Upper lobe of right lung (tissue), 1 donor: ENCODE measurements around the gene TRDMT1. TPM values are rescaled to one million over a fixed set of nuclear protein-coding genes. Genes with fewer than 3 reads are reported as not detected.
A peak's percentile ranks its signal among the peaks of the same experiment; 100 is the strongest.

Experiments
- ATAC-seq: fragments of 200-7000 bp; cut with Tn5 transposase; one replicate; pipeline ENCODE4 v1.9.1; 2020; ENCODE audit warnings: mild to moderate bottlenecking, moderate library complexity
- DNase-seq: peaks from one replicate; pipeline ENCODE4 v3.0.0-alpha.2; 2020
- H3K27ac ChIP-seq: fragments of 200-600 bp; one replicate; pipeline ENCODE4 v1.8.0; 2022
- H3K27me3 ChIP-seq: fragments of 200-600 bp; one replicate; pipeline ENCODE4 v1.8.0; 2022; ENCODE audit warnings: mild to moderate bottlenecking
- H3K36me3 ChIP-seq: fragments of 200-600 bp; one replicate; pipeline ENCODE4 v1.8.0; 2022
- H3K4me1 ChIP-seq: fragments of 200-600 bp; one replicate; pipeline ENCODE4 v1.8.0; 2022
- H3K4me3 ChIP-seq: fragments of 200-600 bp; one replicate; pipeline ENCODE4 v1.8.0; 2022; ENCODE audit warnings: mild to moderate bottlenecking
- H3K9me3 ChIP-seq: fragments of 200-600 bp; one replicate; pipeline ENCODE4 v1.8.0; 2022
- intact Hi-C: fragments of 100-400 bp; cut with DNase I; formaldehyde crosslinking; loops from one replicate; pipeline ENCODE4 v1.11.0; 2022
- total RNA-seq: library from RNA; stranded (reverse); fragmentation: NEBNext Ultra II Directional; extraction: Animal tissue kit (Norgen Biotek cat#: 25700); gene quantifications from one replicate; pipeline ENCODE4 v1.2.1, GENCODE V29; 2021
- TF ChIP-seq, protein P1 (sequence below): fragments of 200-600 bp; IDR thresholded peaks from one replicate; pipeline ENCODE4 v1.8.0; 2022; ENCODE audit warnings: antibody characterized with exemption
- donor health status: DM: no; HTN: yes; CAD: no; lungs with severe emphysema.

The TRDMT1 gene
- total RNA-seq, 1 donor from 2014 or later = 9.2 TPM

DNA sequence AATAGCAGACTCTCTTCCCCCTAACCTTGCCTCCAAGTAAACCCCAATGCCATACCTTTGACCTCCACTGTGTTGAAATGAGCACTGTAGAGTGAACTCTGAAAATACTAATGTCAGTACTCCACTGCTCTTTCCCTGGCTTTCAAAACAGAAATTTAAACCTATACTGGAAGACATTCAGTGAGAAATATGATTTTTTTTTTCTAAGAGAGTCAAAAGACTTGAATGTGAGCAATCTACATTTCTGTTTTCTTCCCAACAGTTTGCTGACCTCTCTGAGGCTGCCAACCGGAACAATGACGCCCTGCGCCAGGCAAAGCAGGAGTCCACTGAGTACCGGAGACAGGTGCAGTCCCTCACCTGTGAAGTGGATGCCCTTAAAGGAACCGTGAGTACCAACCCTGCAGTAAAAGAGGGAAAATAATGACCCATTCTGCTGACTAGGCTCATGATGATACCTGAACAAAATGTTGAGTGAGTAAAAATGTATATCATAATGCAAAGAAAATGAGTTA is 33.0 kb upstream of the TRDMT1 start:
- intact Hi-C loops = no loop called here
- Histone ChIP-seq H3K4me1 (peaks cover 39% of the 10 kb centered on the region), H3K9me3 (no peaks in the 10 kb centered on the region), H3K27ac (peak overlapping the region; percentile 44), H3K27me3 (no peaks in the 10 kb centered on the region), H3K4me3 (peak overlapping the region; percentile 4), H3K36me3 (peaks cover 77% of the 10 kb centered on the region)
- no peak for DNase-seq
- TF ChIP-seq, protein P1, sequence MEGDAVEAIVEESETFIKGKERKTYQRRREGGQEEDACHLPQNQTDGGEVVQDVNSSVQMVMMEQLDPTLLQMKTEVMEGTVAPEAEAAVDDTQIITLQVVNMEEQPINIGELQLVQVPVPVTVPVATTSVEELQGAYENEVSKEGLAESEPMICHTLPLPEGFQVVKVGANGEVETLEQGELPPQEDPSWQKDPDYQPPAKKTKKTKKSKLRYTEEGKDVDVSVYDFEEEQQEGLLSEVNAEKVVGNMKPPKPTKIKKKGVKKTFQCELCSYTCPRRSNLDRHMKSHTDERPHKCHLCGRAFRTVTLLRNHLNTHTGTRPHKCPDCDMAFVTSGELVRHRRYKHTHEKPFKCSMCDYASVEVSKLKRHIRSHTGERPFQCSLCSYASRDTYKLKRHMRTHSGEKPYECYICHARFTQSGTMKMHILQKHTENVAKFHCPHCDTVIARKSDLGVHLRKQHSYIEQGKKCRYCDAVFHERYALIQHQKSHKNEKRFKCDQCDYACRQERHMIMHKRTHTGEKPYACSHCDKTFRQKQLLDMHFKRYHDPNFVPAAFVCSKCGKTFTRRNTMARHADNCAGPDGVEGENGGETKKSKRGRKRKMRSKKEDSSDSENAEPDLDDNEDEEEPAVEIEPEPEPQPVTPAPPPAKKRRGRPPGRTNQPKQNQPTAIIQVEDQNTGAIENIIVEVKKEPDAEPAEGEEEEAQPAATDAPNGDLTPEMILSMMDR = no peak
- no peak for ATAC-seq

DNA sequence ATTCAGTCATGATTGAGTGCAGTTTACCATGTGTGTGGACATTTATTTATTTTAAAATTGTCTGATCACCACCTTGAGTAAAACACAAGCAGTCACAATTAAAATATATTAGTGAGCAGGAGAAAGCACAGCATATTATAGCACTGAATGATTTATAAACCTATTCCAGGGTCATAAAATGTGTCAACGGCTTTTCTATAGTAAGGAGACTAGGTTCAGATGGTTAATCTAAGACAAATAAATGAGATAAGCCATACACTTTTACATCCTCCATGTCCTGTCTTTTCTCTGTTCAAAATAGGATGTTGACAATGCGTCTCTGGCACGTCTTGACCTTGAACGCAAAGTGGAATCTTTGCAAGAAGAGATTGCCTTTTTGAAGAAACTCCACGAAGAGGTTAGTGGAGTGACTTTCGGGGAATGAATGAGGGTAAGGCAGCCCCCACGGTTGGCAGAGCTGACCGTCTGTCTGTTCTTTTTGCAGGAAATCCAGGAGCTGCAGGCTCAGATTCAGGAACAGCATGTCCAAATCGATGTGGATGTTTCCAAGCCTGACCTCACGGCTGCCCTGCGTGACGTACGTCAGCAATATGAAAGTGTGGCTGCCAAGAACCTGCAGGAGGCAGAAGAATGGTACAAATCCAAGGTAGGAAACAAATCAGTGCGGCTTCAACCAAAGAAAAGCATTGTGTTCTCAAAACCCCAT is 32.0 kb upstream of the TRDMT1 start:
- ATAC-seq = no peak

GRCh38 chr10:17232276-17232960 is 30.9 kb upstream of the TRDMT1 start:
- peak overlapping the region; percentile 90 for H3K4me3 ChIP-seq
- TF ChIP-seq, protein P1 = no peak
- peak overlapping the region; percentile 32 for H3K27ac ChIP-seq
- ATAC-seq (no peak), DNase-seq (no peak)
- no peaks in the 10 kb centered on the region for H3K9me3 ChIP-seq
- H3K27me3 ChIP-seq = no peaks in the 10 kb centered on the region
- intact Hi-C loops = no loop called here
- peaks cover 68% of the 10 kb centered on the region for H3K36me3 ChIP-seq
- peaks cover 39% of the 10 kb centered on the region for H3K4me1 ChIP-seq

More for the DNA sequence above, 32.0 kb upstream of the TRDMT1 start:
- no peaks in the 10 kb centered on the region for H3K27me3 ChIP-seq
- no peak for DNase-seq
- H3K4me3 ChIP-seq = peak overlapping the region; percentile 90
- TF ChIP-seq, protein P1 = no peak
- H3K27ac ChIP-seq = peak overlapping the region; percentile 32
- no peaks in the 10 kb centered on the region for H3K9me3 ChIP-seq
- H3K4me1 ChIP-seq = peaks cover 39% of the 10 kb centered on the region
- H3K36me3 ChIP-seq = peaks cover 77% of the 10 kb centered on the region
- intact Hi-C loops = no loop called here

DNA sequence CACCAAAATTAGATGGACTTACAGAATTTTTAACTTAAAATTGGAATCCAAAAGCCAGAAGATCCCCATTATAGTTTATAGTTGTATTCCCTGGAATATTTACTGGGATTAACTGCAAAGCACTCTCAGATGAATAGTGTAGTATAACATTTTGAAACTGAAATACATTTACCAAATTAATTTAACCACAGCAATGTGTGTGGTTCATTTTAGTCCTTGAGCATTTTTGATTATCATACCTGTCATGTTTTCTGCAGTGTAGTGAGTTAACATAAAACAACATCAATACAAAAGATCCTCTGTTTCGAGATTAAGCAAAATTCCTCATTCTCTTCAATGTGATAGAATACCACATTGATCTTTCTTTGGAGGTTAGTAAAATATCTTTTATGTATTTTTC is 30.3 kb upstream of the TRDMT1 start:
- Histone ChIP-seq H3K27me3 (no peaks in the 10 kb centered on the region), H3K36me3 (peaks cover 62% of the 10 kb centered on the region), H3K4me1 (peaks cover 43% of the 10 kb centered on the region), H3K9me3 (no peaks in the 10 kb centered on the region), H3K27ac (peak overlapping the region; percentile 98), H3K4me3 (peak overlapping the region; percentile 90)
- TF ChIP-seq, protein P1 = no peak
- DNase-seq = no peak
- intact Hi-C loops = no loop called here
- ATAC-seq = no peak

GRCh38 chr10:17229967-17230682 is 28.7 kb upstream of the TRDMT1 start:
- H3K9me3 ChIP-seq = no peaks in the 10 kb centered on the region
- no peaks in the 10 kb centered on the region for H3K27me3 ChIP-seq
- H3K36me3 ChIP-seq = peaks cover 45% of the 10 kb centered on the region
- peak overlapping the region; percentile 98 for H3K27ac ChIP-seq
- H3K4me3 ChIP-seq = peak overlapping the region; percentile 90
- intact Hi-C loops = no loop called here
- peak; percentile 79 for ATAC-seq
- DNase-seq = peak; percentile 95
- TF ChIP-seq, protein P1 = no peak
- H3K4me1 ChIP-seq = peaks cover 41% of the 10 kb centered on the region
